ENCODE data around the gene TOMM40L.

Gene TOMM40L

DNA sequence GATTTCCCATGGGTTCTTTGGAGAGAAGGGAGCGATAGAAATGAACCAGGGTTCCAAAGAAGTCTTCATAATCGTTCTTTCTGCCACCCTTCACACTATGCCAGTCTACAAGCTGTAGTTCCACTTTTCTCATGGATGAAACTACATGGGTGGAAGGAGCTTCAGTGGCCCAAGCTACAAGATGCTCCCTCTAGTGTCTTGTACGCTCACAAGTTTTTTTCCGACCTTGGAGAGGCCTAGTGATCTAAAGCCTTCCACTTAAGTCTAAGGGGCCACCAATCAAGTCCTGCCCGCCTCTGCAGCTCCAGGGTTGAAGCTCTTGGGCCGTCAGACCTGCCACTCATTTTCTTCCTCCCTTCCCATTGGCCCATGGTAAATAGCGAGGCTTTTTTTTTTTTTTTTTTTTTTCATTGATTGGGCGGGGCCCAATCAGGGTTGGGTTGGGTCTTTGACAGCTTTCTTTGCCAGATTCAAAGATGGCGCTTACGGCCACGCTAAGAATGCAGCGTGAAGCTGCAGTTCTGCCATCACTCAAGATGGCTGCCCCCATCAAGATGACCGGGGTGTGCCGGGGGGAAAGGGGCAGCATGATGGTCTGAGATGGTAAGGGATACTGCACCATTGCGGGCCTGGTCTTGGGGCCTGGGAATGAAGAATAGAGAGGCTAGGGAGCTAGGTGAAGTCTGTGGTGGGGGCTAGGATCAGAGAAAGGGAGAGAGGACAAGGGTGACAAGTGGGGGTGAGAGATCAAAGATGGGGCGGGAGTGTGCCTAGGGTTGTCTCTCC lies at the start of gene TOMM40L:
TOMM40L (plus strand) TSS at position 527 of the 786 bp plus-strand sequence. CDS start 430 bp downstream, outside the sequence.
- peak; percentile 97 for DNase-seq

DNA sequence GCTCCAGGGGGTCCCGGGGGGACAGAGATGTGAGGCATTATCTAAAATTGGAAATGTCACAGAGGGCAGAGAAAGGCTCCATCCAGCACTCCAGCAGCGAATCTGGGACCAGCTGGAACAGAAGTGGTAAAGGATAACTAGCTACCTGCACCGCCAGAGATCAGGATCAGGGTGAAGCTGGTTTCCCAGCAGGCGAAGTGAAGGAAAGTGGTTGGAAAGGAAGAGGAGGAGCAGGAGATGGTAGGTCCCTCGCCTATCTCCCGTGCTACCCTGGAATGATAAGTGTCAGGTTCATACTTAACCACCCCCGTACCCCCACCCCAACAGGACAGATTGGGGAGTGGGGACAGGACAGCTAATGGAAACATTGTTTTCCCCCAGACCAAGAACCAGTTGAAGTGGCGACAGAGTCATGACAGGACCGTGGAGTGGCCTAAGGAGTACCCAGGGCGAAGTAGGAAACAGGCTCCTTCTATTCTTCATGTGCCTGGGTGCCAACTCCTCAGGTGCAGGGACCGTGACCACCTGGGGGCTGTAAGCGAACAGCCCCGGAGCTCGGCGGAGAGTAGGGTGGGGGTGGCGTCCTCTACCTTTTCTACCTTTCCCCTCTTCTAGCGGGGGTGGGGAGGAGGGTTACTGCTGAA lies 49.3 kb upstream of the TOMM40L start:
- DNase-seq: no peak

DNA sequence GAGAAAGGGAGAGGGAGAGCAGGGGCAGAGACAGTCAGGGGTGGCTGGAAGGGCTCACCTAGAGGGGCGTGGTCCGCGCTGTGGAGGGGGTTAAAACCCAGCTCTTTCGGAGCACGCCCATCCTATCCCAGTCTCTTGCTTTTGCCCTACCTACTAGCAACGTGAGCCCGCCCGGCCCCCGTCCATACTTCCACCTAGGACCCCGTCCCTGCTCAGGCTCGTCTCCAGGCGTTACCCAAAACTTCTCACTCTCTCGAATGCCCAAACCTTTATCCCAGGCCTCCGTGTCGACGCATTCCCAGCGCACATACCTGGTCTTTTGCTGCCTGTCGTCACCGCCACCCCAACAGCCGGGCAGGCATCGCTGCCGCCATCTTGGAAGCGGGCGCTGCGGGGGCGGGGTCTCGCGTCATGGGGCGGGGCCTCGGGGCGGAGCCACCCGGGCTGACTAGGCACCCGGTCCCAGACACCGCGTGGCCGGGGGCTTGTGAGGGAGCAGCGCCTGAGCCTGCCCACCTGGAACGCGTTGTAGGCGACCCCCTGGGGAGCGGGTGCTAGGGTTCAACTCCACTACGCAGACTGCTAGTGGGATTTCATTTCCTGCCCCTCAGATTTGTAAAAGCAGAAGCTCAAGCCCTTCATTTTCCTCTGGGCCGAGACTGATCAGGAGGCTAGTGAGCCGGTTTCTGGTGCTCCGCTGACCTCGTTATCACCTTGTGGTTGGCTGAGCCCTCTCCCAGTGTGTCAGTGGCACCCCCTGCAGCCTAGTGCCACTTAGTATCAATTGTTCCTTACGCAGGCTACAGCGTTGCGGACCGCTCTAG lies 48.5 kb upstream of the TOMM40L start, which contains the start of gene B4GALT3:
B4GALT3 (minus strand) TSS at position 396 of the 824 bp plus-strand sequence. CDS start 1,447 bp downstream, outside the sequence.
- DNase-seq: peak; percentile 87 to 94

DNA sequence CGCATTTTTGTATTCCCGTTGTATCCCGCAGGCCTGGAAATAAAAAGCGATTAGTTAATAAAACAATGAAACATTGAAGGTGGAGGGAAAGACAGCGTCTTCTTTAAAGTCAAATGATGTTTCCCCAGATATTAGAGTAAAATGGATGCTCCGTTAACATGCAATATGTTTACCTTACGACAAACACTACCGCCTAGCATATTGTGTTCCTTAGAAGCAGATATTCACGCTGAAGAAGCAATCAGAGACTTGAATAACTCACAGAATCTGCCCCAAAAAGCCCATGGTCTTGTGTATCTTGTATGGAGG lies 48.0 kb upstream of the TOMM40L start:
- DNase-seq: no peak

DNA sequence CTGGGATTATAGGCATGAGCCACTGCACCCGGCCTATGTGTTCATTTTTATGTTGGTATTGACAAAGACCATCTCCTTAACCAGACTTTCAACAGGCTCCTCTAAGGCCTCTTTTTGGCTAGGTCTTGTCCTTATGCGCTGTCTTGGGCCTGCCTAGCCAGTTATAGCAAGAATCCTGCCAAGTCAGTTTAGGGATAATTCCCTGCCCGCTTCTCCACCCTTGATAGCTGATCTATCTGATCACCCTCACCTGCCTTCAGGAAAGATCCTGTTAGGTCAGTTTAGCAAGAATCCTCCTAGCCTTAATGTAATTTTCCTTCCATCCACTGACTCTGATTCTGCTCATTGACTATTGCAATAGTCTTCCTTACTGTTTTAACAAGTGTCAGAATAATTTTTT lies 46.2 kb upstream of the TOMM40L start:
- no peak for DNase-seq

DNA sequence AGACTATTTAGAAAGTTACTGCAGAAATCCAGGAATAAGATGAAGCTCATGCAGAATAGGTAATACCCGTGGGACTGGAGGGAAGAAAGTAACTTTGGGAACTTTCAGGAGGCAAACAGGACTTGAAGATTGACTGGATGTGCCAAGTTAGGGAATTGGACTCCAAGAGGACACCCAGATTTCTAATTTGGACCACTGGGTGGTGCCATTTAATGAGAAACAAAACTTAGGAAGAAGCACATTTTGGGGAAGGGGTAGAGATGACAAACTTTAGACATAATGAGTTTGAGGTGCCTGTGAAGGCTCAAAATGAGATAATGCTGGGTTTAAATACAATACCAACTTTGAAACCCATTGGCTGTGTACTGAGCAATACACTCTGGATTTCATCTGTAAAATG lies 45.2 kb upstream of the TOMM40L start:
- DNase-seq: peak in 1 of 2 donors; percentile 39

DNA sequence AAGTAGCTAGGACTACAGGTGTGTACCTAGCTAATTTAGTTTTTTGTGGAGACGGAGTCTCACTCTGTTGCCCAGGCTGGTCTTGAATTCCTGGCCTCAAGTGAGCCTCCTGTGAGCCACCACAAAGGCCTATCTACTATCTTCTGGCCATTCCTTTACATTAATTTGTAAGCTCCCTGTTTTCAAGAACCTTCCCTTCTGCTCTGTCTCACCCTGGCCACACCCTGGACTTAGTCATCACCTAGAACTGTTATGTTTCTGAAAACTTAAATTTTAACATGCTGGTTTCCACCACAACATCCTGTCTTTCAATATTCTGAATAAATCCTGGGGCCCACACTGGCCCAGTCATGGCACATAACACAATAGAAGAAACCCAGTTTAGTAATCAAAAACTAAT lies 43.6 kb upstream of the TOMM40L start:
- peak; percentile 62 to 78 for DNase-seq

DNA sequence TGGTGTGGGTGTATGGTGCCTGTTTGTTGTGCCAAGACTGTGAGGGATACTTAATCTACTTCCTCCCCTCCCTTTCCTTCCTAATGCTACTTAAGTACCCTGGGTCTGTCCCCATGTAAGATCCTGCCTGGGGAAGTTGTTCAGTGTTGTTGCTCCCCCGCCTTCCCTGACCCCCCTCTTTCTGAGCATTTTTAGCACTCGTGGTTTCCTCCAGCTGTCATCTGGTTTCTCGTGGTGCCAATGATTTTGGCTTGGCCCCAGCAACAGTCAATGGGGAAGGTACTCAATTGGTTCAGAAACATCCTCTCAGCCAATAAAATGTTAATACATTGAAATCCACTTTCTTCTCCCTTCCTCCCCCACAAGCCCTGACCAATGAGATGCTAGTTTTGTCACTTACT lies 40.6 kb upstream of the TOMM40L start:
- peak; percentile 86 to 93 for DNase-seq

DNA sequence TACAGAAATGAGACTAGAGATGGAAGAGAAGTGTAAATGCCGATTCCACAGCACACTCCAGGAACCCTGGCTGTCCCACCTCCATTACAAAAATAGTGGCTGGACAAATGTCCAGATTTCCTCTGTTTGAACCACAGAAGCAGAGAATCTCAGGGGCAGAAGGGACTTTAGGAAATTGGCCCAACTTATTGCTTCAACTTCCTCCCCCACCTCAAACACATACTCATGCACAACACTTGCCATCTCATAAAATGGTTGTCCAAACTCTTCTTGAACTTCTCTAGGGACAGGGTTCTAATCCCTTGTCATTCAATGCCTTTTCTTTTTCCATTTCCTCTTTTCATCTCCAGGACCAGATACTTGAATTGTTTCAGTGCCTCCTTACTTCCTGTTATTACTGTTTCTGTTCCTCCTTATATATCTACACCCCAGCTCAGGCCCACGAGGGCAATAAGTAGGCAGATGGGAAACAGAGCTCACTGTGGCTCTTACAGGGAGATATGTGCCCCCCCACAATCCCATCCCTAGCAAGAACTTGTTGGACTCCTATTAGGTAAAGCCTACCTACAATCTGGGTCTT lies 40.0 kb upstream of the TOMM40L start:
- peak; percentile 35 to 42 for DNase-seq

DNA sequence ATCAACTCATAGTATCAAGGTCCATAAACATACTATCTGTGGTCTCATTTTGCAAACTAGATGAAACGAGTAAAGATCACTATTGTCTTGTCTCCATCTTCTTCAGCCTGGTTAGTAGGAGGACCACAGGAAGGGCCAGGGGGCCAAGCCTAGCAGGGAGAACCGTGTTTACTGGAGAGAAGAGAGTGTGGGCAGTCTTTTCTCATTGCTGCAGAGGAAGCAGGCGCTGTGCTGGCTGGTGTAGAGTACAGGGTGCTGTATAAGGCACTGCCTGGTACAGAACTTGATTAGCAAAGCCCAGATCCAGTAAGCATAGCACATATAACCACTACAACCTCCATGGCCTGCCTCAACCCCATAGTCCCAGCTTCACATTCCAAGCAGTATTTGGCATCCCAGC lies 38.5 kb upstream of the TOMM40L start:
- no peak for DNase-seq

DNA sequence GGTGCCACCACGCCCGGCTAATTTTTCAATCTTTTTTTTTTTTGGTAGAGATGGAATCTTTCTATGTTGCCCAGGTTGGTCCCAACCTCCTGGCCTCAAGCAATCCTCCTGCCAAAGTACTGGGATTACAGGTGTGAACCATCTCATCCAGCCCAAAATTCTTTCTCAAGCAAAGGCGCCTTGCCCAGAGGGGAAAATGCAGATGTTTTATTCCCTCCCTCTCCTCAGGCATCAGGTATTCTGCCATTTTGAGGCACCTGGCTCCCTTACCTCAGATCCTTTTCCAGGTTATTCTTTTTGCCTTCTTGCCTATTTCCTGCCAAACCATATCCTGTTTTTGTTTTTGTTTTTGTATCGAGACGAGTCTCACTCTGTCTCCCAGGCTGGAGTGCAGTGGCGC lies 37.5 kb upstream of the TOMM40L start:
- no peak for DNase-seq

DNA sequence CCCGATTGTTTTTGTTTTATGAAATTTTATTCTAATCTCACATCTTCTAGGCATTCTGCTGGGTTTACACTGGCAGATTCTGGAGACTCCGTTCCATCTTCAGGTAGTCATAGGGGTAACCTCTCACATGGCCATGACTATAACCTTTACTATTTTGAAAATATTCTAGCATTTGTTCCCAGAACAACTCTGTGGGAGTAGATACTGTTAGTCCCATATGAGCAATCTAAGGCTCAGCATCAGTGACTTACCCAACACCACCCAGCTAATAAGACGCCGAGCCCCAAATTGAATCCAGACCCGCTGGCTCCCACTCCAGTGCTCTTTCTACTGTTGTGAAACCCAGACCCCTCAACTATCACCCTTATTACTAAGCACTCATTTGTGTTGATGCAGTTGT lies 36.8 kb upstream of the TOMM40L start:
- no peak for DNase-seq

DNA sequence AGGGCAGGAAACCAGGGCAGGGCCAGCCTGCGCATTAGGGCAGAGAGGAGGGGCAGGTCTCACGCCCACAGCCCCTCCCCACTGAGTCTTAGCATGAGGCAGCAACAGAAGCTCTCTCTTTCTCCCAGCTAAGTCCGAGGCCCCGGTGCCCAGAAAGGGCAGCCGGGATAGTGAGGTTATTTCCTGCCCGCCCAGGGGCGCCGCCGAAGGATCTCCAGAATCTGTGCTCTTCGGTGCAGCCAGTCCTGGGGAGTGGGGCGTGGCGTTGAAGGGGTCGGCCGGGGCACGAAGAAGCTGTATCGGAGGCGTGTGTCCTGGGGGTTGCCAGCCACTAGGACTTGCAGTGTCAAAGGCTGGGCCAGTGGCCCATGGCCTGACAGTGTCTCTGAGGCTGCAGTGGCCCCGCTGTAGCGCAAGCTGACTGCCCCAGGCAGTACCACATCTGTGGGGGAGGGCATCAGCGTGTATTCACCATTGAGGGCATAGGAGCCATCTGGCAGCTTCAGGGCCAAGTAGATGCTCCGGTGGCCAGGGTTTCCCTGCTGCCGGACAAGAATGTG lies 34.8 kb upstream of the TOMM40L start:
- DNase-seq: no peak

DNA sequence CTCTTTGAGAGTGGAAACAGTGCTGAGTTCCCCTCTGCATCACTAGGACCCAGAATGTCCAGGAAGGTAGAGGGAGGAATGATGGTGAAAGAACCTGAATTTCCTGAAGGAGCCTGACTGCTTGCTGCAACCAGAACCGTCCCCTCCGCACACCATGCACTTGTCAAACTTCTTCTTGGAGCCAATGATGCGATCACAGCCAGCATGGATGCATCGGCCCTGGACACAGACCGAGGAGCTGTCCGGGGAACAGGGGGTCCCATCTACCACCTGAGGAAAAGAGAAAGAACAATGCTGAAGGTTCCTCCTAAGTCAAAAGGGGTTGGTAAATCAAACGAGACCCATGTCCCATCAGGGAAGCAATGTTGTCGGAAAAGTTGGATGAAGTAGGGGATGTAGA lies 33.9 kb upstream of the TOMM40L start:
- DNase-seq: no peak

DNA sequence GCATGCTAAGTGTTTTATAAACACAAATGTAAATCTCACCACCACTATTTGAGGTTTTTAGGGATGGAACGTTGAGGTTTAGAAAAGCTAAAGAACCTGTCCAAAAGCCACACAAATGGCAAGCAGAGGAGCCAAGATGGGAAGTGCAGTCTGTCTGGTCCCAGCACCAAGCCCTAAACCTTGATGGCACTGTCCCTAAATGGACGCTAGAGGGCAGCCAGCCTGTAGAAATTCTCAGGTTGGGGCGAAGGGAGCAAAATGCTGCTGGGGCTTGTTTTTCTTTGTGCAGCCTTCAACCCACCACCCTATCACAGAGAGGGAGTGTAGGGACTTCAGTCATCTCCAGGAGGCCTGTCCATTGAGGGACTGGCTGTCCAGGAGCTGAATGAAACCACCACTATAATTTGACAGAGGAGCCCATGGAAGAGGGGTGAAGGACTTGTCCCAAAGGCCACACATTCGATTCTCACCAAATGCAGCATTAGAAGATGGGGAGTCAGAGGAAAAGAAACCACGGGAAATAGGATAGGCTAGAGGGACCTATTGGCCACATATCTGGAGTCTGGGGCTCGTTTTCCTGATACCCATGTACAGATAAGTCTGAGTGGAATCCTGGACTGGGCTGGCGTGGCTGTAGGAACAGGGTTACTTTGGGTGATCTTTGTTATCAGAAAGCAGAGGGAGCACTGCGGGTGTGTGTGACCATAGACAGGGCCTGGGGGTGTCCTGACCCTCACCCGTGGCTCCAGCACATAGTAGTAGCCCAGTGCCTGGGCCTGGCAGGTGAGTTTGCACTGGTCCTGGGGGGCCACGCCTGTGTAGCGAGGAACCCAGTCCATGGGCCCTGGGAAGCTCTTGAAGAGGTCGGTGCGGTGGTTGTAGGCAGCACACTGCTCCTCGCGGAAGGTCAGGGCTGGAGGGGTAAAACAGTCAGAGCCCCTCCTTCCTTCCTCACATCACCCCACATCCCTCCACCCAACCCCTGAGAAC lies 33.1 kb upstream of the TOMM40L start:
- DNase-seq: peak; percentile 79 to 84

DNA sequence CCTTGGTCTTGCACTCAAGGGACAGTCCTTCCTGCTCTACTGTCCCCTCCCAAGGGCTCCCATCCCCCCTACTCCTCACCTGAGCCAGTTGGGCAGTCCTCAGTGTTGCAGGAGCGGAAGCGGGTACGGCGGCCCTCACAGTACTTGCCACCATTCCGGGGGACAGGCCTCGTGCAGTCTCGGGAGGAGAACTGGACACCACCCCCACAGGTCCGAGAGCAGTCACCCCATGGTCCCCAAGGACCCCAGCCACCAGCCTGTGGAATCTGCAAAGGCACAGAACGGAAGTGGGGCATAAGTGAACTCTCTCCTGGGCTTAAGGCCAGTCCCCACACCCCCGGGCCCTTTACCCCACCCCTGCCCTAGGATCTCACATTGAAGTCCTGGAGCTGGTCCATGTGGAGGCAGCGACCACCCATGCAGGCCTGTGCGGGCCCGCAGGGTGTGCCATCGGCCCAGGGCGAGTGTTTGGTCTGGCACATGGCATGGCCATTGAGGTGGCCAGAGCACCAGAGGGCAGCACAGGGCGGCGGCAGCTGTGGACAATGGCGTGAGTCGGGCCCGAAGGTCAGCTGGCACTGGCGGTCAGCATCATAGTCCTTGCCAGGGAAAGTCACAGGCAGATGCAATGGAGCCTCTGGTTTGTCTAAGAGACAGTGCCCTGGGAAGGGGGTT lies 32.2 kb upstream of the TOMM40L start:
- DNase-seq: no peak

DNA sequence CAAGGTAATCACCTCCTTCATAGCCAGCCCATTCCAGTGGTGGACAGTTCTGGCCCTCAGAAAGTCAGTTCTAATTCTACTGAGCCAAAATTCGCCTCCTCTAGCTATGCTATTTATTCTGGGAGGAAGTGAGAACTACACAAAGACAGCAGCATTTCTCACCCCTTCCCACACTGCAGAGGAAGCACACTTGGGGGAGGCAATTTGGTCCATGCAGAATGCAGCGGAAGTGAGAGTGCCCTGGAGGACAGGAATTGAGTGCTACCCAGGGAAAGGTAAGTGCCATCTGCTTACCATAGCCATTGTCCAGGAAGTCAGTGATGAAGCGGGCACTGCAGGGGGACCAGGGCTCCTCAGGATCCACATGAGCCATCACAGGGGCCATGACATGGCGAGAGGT lies 30.7 kb upstream of the TOMM40L start:
- no peak for DNase-seq

DNA sequence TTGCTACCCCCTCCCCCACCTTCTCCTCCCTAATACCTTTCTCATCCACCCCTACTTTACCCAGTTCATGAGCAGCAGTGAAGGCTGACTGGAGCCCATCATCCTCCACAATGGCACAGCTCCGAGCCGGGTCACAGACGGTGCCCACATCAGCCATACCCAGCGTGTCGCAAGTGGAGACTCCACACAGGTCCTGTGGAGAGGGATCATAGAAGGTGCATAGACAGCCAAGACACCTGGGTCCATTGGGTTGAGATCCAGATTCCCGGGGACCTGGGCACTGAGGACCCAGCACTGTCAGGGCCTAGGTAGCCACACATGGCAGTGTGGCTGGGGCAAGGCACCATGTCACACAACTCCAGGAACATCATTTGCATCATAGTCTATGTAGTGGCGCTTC lies 29.7 kb upstream of the TOMM40L start:
- DNase-seq: no peak

DNA sequence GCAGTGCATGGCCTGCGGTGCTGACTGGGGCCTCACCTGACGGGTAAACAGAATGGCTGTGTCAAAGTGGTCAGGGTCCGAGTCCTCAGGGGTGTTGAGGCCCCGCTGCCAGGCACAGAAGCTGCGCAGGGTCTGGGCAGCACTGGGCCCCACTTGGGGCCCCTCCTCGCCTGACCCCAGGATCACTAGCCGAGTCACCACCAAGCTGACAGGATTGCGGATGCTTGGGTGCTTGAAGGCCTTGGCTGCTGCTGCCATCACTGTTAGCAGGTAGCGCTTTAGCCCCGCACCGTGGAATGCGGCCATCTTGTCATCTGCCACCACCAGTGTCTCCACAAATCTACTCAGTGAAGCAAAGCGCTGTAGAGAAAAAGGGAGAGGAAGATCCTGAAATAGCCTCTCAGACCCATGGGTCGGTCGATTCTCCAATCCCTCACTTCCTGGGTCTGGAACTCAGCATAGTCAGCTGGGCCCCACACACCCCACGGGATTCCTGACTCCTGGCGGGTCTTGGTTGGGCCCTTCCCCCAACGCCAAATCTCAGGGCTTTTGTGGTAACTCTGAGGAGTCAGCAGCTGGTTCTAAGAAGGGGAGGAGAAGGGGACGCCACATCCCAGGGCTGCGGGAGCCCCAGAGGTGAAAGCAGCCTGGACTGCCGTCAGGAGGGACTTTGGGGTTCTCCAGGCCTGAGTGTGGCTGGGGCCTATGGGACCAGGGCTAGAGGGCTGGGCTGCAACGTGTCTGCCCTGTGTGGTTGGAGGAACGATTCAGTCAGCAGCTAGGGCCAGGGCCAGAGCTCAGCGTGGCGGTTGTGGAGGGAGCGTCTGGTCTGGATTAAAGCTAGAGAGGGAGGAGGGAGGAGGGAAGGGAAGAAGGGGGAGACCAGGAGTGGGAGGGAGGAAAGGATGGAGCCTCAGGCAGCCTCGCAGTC lies 29.1 kb upstream of the TOMM40L start:
- DNase-seq: no peak
